WI38 (cell line): ENCODE data around the gene XYLT1.

Experiments
- H3K4me3 ChIP-seq: 2 replicates; pipeline ENCODE4 v1.5.1; 2011; ENCODE audit warnings: low read depth, mild to moderate bottlenecking, control low read depth, low read length
- CTCF ChIP-seq: IDR thresholded peaks from 2 replicates; pipeline ENCODE4 v1.5.1; 2012; ENCODE audit warnings: low read depth, mild to moderate bottlenecking, control low read depth, low read length

The XYLT1 gene

DNA sequence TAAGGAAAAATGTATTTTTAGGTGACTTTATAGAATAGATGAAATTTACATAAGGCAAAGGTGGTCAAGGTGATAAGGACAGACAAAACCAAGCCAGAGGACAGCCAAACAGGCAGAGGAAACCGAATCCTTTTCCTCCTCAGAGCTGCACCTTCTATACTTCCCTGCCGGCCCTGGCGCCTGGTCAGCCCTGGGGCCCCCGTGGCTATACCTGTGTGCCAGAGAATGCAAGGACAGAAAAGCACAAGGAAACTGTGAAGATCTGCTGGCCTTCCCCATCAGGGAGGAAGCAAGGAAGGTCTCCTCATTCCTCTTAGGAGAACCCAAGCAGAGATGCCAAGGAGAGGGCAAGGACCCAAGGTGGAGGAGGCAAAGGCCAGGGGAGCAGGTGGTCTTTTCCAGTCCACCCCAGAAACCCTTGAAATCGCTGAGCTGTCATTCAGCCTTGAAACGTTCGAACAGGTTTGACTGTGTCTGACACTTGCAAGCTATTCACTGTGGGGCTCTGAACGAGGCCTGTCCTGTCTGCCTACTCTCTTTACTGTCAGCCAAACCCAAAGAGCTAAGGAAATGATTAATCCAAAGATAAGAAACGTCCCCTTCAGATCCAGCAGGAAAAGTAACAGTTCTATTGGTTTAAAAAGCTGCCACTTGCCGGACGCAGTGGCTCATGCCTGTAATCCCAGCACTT, 114.4 kb downstream of the XYLT1 start:
- TF ChIP-seq CTCF: no peak
- no peak overlapping the region for H3K4me3 ChIP-seq

- TF ChIP-seq CTCF: no peak
- H3K4me3 ChIP-seq: no peak overlapping the region
These were observed 116.1 kb downstream of the XYLT1 start for GRCh38 chr16:17354685-17355084.

- H3K4me3 ChIP-seq: no peak overlapping the region
- no peak for TF ChIP-seq CTCF
These were observed 116.6 kb downstream of the XYLT1 start for GRCh38 chr16:17354141-17354601.

DNA sequence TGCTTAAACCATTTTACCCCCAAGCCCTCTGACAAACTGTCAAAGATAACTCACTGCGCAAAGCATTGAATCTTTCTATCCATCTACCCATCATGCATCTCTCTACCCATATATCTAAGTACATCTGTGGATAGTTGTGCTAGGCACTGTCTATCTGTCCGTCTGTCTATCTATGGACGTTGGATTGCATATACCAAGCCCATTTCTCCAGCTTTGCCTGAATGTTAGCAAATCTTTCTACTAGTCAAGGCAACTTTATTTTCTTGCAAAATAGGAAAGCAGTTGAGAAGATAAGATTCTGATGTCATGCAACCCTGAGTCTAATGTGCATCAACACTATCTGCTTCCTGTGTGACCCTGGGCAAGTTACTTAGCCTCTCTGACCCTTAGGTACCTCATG, 117.2 kb downstream of the XYLT1 start:
- no peak for TF ChIP-seq CTCF
- no peak overlapping the region for H3K4me3 ChIP-seq

DNA sequence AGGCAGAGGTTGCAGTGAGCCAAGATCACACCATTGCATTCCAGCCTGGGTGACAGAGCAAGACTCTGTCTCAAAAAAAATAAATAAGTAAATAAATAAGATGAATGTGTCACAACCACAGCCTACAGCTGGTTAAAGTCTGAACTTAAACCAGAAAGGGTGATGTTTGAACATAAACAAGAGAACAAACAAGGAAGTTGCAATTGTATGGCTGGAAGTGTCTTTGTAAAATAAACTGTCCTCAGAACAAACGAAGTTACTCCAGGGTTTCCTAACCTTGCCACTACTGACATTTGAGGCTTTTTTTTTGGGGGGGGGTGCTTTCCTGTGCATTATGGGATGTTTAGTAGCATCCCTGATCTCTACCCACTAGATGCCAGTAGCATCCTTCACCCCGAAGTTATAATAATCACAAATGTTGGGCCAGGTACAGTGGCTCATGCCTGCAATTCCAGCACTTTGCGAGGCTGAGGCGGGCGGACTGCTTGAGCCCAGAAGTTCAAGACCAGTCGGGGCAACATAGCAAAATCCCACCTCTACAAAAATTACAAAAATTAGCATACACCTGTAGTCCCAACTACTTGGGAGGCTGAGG, 119.2 kb downstream of the XYLT1 start:
- H3K4me3 ChIP-seq: no peak overlapping the region
- TF ChIP-seq CTCF: no peak

GRCh38 chr16:17350207-17350606, 120.6 kb downstream of the XYLT1 start:
- no peak overlapping the region for H3K4me3 ChIP-seq
- TF ChIP-seq CTCF: no peak

DNA sequence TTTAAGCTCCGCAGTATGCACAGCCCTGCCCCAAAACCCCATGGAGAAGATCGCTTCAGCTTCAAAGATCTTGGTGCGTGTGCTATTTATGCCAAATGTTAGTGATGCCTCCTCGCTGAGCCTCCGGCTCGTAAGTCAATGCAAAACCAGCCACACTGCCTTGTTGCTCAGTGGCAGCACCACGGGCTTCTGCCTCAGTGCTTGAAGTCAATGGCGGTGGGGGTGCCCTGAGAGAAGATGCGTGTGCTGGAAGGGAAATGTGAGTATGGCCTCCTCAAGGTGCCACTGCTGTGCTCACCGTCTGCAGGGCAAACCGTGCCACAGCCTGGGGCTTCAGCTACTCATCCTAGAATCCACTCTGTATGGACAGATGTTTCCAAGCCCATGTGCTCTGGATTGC, 121.9 kb downstream of the XYLT1 start:
- no peak for TF ChIP-seq CTCF
- no peak overlapping the region for H3K4me3 ChIP-seq
